H9 (cell line): Measurements from ENCODE around the gene NAV1. TPM values are rescaled to one million over a fixed set of nuclear protein-coding genes. Genes with fewer than 3 reads are reported as not detected.

Experiments
- DNase-seq: peaks from one replicate; pipeline ENCODE4 v3.0.0-alpha.2; 2017
- H2AFZ ChIP-seq: one replicate; pipeline ENCODE4 v1.6.1; 2013; ENCODE audit warnings: mild to moderate bottlenecking, low read length, control low read depth, moderate library complexity
- H2AK5ac ChIP-seq: 2 replicates; pipeline ENCODE4 v1.6.1; 2013; ENCODE audit warnings: low read length, control low read depth, mixed read lengths; ENCODE audit not compliant: insufficient read length
- H2BK120ac ChIP-seq: one replicate; pipeline ENCODE4 v1.6.1; 2013; ENCODE audit warnings: low read depth, mild to moderate bottlenecking, low read length, control low read depth, inconsistent platforms; ENCODE audit not compliant: poor library complexity, severe bottlenecking
- H2BK12ac ChIP-seq: 2 replicates; pipeline ENCODE4 v1.6.1; 2013; ENCODE audit warnings: low read length, control low read depth, mixed read lengths, low read depth; ENCODE audit not compliant: insufficient read length
- H2BK15ac ChIP-seq: 2 replicates; pipeline ENCODE4 v1.6.1; 2013; ENCODE audit warnings: low read depth, low read length, control low read depth
- H2BK20ac ChIP-seq: one replicate; pipeline ENCODE4 v1.6.1; 2013; ENCODE audit warnings: low read depth, mild to moderate bottlenecking, low read length, control low read depth, inconsistent platforms; ENCODE audit not compliant: poor library complexity, severe bottlenecking
- H2BK5ac ChIP-seq: 2 replicates; pipeline ENCODE4 v1.6.1; 2013; ENCODE audit warnings: low read length, control low read depth, mixed read lengths; ENCODE audit not compliant: insufficient read length
- H3K14ac ChIP-seq: 2 replicates; pipeline ENCODE4 v1.6.1; 2013; ENCODE audit warnings: low read length, control low read depth; ENCODE audit not compliant: insufficient read depth
- H3K18ac ChIP-seq: 2 replicates; pipeline ENCODE4 v1.6.1; 2013; ENCODE audit warnings: low read depth, mild to moderate bottlenecking, mixed read lengths, low read length, control low read depth; ENCODE audit not compliant: insufficient read length
- H3K23ac ChIP-seq: 2 replicates; pipeline ENCODE4 v1.6.1; 2013; ENCODE audit warnings: low read length, control low read depth, mixed read lengths, low read depth; ENCODE audit not compliant: insufficient read length
- H3K23me2 ChIP-seq: 2 replicates; pipeline ENCODE4 v1.6.1; 2013; ENCODE audit warnings: low read depth, mild to moderate bottlenecking, mixed read lengths, low read length, control low read depth; ENCODE audit not compliant: insufficient read length, poor library complexity, severe bottlenecking
- H3K27ac ChIP-seq: 2 replicates; pipeline ENCODE4 v1.5.1; 2013; ENCODE audit warnings: low read length, control low read depth, mixed read lengths, low read depth; ENCODE audit not compliant: insufficient read length
- H3K27me3 ChIP-seq: 2 replicates; pipeline ENCODE4 v1.6.1; 2013; ENCODE audit warnings: low read length, control low read depth, inconsistent platforms; ENCODE audit not compliant: insufficient read depth
- H3K4ac ChIP-seq: 2 replicates; pipeline ENCODE4 v1.6.1; 2013; ENCODE audit warnings: low read depth, mild to moderate bottlenecking, control low read depth, inconsistent platforms, low read length, moderate library complexity
- H3K4me1 ChIP-seq: 2 replicates; pipeline ENCODE4 v1.6.1; 2013; ENCODE audit warnings: low read length, control low read depth, inconsistent platforms; ENCODE audit not compliant: insufficient read depth
- H3K4me2 ChIP-seq: 2 replicates; pipeline ENCODE4 v1.6.1; 2013; ENCODE audit warnings: low read length, control low read depth, mixed read lengths; ENCODE audit not compliant: insufficient read length, insufficient read depth
- H3K56ac ChIP-seq: 2 replicates; pipeline ENCODE4 v1.6.1; 2013; ENCODE audit warnings: low read depth, mild to moderate bottlenecking, mixed read lengths, low read length, control low read depth; ENCODE audit not compliant: insufficient read length
- H3K79me1 ChIP-seq: 2 replicates; pipeline ENCODE4 v1.6.1; 2013; ENCODE audit warnings: low read depth, mild to moderate bottlenecking, moderate library complexity, low read length, control low read depth, inconsistent platforms; ENCODE audit not compliant: insufficient read depth, poor library complexity, severe bottlenecking
- H3K79me2 ChIP-seq: 2 replicates; pipeline ENCODE4 v1.6.1; 2013; ENCODE audit warnings: low read length, control low read depth, inconsistent platforms; ENCODE audit not compliant: insufficient read depth
- H3K9ac ChIP-seq: 2 replicates; pipeline ENCODE4 v1.6.1; 2013; ENCODE audit warnings: low read length, control low read depth, mixed read lengths; ENCODE audit not compliant: insufficient read length; ENCODE audit errors: extremely low read depth
- H3K9me3 ChIP-seq: one replicate; pipeline ENCODE4 v1.6.1; 2013; ENCODE audit warnings: low read depth, low read length, inconsistent platforms; ENCODE audit not compliant: control insufficient read depth
- H3T11ph ChIP-seq: one replicate; pipeline ENCODE4 v1.6.1; 2013; ENCODE audit warnings: mild to moderate bottlenecking, low read length, control low read depth, inconsistent platforms
- H4K20me1 ChIP-seq: one replicate; pipeline ENCODE4 v1.6.1; 2013; ENCODE audit not compliant: control insufficient read depth, insufficient read length, insufficient read depth
- H4K5ac ChIP-seq: 2 replicates; pipeline ENCODE4 v1.6.1; 2013; ENCODE audit warnings: low read depth, mild to moderate bottlenecking, mixed read lengths, low read length, control low read depth; ENCODE audit not compliant: insufficient read length
- H4K8ac ChIP-seq: replicated peaks from 2 replicates; pipeline ENCODE4 v1.6.1; 2013; ENCODE audit warnings: low read length, control low read depth, mixed read lengths, low read depth; ENCODE audit not compliant: insufficient read length
- H4K91ac ChIP-seq: 2 replicates; pipeline ENCODE4 v1.6.1; 2013; ENCODE audit warnings: low read depth, mild to moderate bottlenecking, moderate library complexity, mixed read lengths, low read length, control low read depth; ENCODE audit not compliant: insufficient read length
- H3K27ac Mint-ChIP-seq, 3 experiments: 2 replicates in 2 of 3; 3 replicates in 1 of 3; pipeline ENCODE4 v1.8.0; 2020 to 2021; ENCODE audit warnings: mixed read lengths in 3 of 3, mild to moderate bottlenecking in 1 of 3, moderate library complexity in 1 of 3
- H3K27me3 Mint-ChIP-seq: 2 replicates; pipeline ENCODE4 v1.8.0; 2021; ENCODE audit warnings: low read depth, mild to moderate bottlenecking, moderate library complexity, mixed read lengths
- H3K36me3 Mint-ChIP-seq, 3 experiments: 2 replicates in 2 of 3; 3 replicates in 1 of 3; pipeline ENCODE4 v1.8.0; 2020 to 2021; ENCODE audit warnings: low read depth in 3 of 3, mixed read lengths in 3 of 3; ENCODE audit not compliant: insufficient read depth in 1 of 3
- H3K4me1 Mint-ChIP-seq, 2 experiments: 2 replicates each; pipeline ENCODE4 v1.8.0; 2020; ENCODE audit warnings: mixed read lengths in 2 of 2
- H3K4me3 Mint-ChIP-seq, 2 experiments: 2 replicates in 1 of 2; 3 replicates in 1 of 2; pipeline ENCODE4 v1.8.0; 2020 to 2021; ENCODE audit warnings: mild to moderate bottlenecking in 2 of 2, mixed read lengths in 2 of 2, moderate library complexity in 1 of 2
- H3K9me3 Mint-ChIP-seq, 2 experiments: 2 replicates in 1 of 2; 3 replicates in 1 of 2; pipeline ENCODE4 v1.8.0; 2020; ENCODE audit warnings: mild to moderate bottlenecking in 2 of 2, mixed read lengths in 2 of 2, moderate library complexity in 1 of 2
- WGBS: extraction: QIAGEN DNeasy Blood & Tissue Kit; methylation state at CpG from one replicate; pipeline ENCODE4 v1.1.7; 2013; ENCODE audit warnings: missing lambda C conversion rate, low lambda C conversion rate, mixed read lengths; ENCODE audit not compliant: insufficient read length; ENCODE audit errors: extremely low coverage; 5-methylcytosine and 5-hydroxymethylcytosine counted together
- total RNA-seq: library from RNA; stranded (reverse); gene quantifications from 2 replicates; pipeline ENCODE4 v1.2.1, GENCODE V29; 2021
- TF ChIP-seq, protein P1 (sequence below): fragments of 200-600 bp; sonication (generic); conservative IDR thresholded peaks from 3 replicates; pipeline ENCODE4 v1.8.0; 2021; ENCODE audit warnings: antibody characterized with exemption, mild to moderate bottlenecking

The NAV1 gene
- total RNA-seq, 1 experiment from 2014 or later: 20.5 TPM

GRCh38 chr1:201490708-201491131 is 48.2 kb upstream of the NAV1 start:
- H3K18ac ChIP-seq: no peak overlapping the region
- H3K14ac ChIP-seq: no peak overlapping the region
- H3K79me1 ChIP-seq: no peaks in the 10 kb centered on the region
- peaks cover 3 to 5% of the 10 kb centered on the region in 2 experiments; a peak in 3 of 5 replicates for H3K9me3 Mint-ChIP-seq
- no peak overlapping the region for H3K27ac ChIP-seq
- H2AFZ ChIP-seq: no peak overlapping the region
- H3K4me1 ChIP-seq: no peaks in the 10 kb centered on the region
- no peaks in the 10 kb centered on the region; the same call in 1 of the 2 replicates for H3K27me3 Mint-ChIP-seq
- no peak for DNase-seq
- no peak overlapping the region for H3K4me3 Mint-ChIP-seq
- H3K23ac ChIP-seq: no peak overlapping the region
- TF ChIP-seq, protein P1, sequence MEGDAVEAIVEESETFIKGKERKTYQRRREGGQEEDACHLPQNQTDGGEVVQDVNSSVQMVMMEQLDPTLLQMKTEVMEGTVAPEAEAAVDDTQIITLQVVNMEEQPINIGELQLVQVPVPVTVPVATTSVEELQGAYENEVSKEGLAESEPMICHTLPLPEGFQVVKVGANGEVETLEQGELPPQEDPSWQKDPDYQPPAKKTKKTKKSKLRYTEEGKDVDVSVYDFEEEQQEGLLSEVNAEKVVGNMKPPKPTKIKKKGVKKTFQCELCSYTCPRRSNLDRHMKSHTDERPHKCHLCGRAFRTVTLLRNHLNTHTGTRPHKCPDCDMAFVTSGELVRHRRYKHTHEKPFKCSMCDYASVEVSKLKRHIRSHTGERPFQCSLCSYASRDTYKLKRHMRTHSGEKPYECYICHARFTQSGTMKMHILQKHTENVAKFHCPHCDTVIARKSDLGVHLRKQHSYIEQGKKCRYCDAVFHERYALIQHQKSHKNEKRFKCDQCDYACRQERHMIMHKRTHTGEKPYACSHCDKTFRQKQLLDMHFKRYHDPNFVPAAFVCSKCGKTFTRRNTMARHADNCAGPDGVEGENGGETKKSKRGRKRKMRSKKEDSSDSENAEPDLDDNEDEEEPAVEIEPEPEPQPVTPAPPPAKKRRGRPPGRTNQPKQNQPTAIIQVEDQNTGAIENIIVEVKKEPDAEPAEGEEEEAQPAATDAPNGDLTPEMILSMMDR: no peak
- no peak overlapping the region for H3T11ph ChIP-seq
- H2BK12ac ChIP-seq: no peak overlapping the region
- no peak overlapping the region for H3K4ac ChIP-seq
- H3K27me3 ChIP-seq: no peaks in the 10 kb centered on the region
- H2AK5ac ChIP-seq: no peak overlapping the region
- no CpG with 5 or more reads among the region's 3 CpGs for WGBS
- no peak overlapping the region for H2BK5ac ChIP-seq
- no peak overlapping the region for H3K9ac ChIP-seq
- no peak overlapping the region for H4K5ac ChIP-seq
- no peak overlapping the region for H3K56ac ChIP-seq
- H4K20me1 ChIP-seq: no peaks in the 10 kb centered on the region
- H3K23me2 ChIP-seq: no peaks in the 10 kb centered on the region
- no peaks in the 10 kb centered on the region for H3K9me3 ChIP-seq
- H3K27ac Mint-ChIP-seq: no peak overlapping the region
- H4K8ac ChIP-seq: no peak overlapping the region
- no peak overlapping the region for H3K4me2 ChIP-seq
- no peaks in the 10 kb centered on the region for H3K79me2 ChIP-seq
- no peak overlapping the region for H2BK15ac ChIP-seq
- H3K4me1 Mint-ChIP-seq: peaks cover 16 to 22% of the 10 kb centered on the region in 2 experiments
- H3K36me3 Mint-ChIP-seq: peaks cover 0 to 4% (median 0%) of the 10 kb centered on the region in 3 experiments; a peak in 2 of 7 replicates
- no peak overlapping the region for H2BK120ac ChIP-seq
- no peak overlapping the region for H4K91ac ChIP-seq
- H2BK20ac ChIP-seq: no peak overlapping the region
